Nephron progenitor cell (in vitro differentiated cells): Measurements from ENCODE around the gene NPAS3.

Source experiments
- DNase-seq: peaks from one replicate; pipeline ENCODE4 v3.0.0; 2021
- H3K27ac Mint-ChIP-seq: 2 replicates; pipeline ENCODE4 v1.8.0; 2021; ENCODE audit warnings: mild to moderate bottlenecking, moderate library complexity, mixed read lengths
- H3K27me3 Mint-ChIP-seq: 2 replicates; pipeline ENCODE4 v1.8.0; 2021; ENCODE audit warnings: mild to moderate bottlenecking, low read depth, mixed read lengths; ENCODE audit not compliant: poor library complexity
- H3K36me3 Mint-ChIP-seq: 2 replicates; pipeline ENCODE4 v1.8.0; 2021; ENCODE audit warnings: low read depth, mixed read lengths
- H3K4me1 Mint-ChIP-seq: 2 replicates; pipeline ENCODE4 v1.8.0; 2021; ENCODE audit warnings: mixed read lengths
- H3K4me3 Mint-ChIP-seq: 2 replicates; pipeline ENCODE4 v1.8.0; 2021; ENCODE audit warnings: mild to moderate bottlenecking, moderate library complexity, mixed read lengths
- H3K9me3 Mint-ChIP-seq: 2 replicates; pipeline ENCODE4 v1.8.0; 2021; ENCODE audit warnings: mild to moderate bottlenecking, moderate library complexity, mixed read lengths
- CTCF ChIP-seq: fragments of 200-600 bp; sonication (generic); IDR thresholded peaks from 2 replicates; pipeline ENCODE4 v1.5.0; 2021; ENCODE audit warnings: antibody characterized with exemption

The NPAS3 gene

GRCh38 chr14:33120966-33121365, 182.3 kb downstream of the NPAS3 start:
- Mint-ChIP-seq H3K9me3 (no peaks in the 10 kb centered on the region), H3K4me1 (peaks cover 9% of the 10 kb centered on the region)
- TF ChIP-seq CTCF: no peak

GRCh38 chr14:33123281-33123680, 184.6 kb downstream of the NPAS3 start:
- H3K4me3 Mint-ChIP-seq: no peak overlapping the region
- no peaks in the 10 kb centered on the region for H3K9me3 Mint-ChIP-seq
- TF ChIP-seq CTCF: no peak
- no peaks in the 10 kb centered on the region for H3K27me3 Mint-ChIP-seq
- peak overlapping the region; percentile 60 for H3K27ac Mint-ChIP-seq
- H3K4me1 Mint-ChIP-seq: peaks cover 9% of the 10 kb centered on the region
- no peak for DNase-seq
- H3K36me3 Mint-ChIP-seq: no peaks in the 10 kb centered on the region

More at GRCh38 chr14:33120966-33121365, 182.3 kb downstream of the NPAS3 start:
- H3K27me3 Mint-ChIP-seq: no peaks in the 10 kb centered on the region
- no peak for DNase-seq
- no peak overlapping the region for H3K27ac Mint-ChIP-seq
- H3K4me3 Mint-ChIP-seq: no peak overlapping the region
- H3K36me3 Mint-ChIP-seq: no peaks in the 10 kb centered on the region

GRCh38 chr14:33126433-33126832, 187.8 kb downstream of the NPAS3 start:
- Mint-ChIP-seq H3K27ac (no peak overlapping the region), H3K27me3 (no peaks in the 10 kb centered on the region), H3K4me3 (no peak overlapping the region), H3K9me3 (no peaks in the 10 kb centered on the region), H3K4me1 (peaks cover 9% of the 10 kb centered on the region), H3K36me3 (no peaks in the 10 kb centered on the region)
- no peak for TF ChIP-seq CTCF
- DNase-seq: no peak

- DNase-seq: no peak
- no peaks in the 10 kb centered on the region for H3K27me3 Mint-ChIP-seq
- no peak overlapping the region for H3K4me3 Mint-ChIP-seq
- no peaks in the 10 kb centered on the region for H3K9me3 Mint-ChIP-seq
- H3K36me3 Mint-ChIP-seq: no peaks in the 10 kb centered on the region
- peaks cover 7% of the 10 kb centered on the region for H3K4me1 Mint-ChIP-seq
- TF ChIP-seq CTCF: no peak
- no peak overlapping the region for H3K27ac Mint-ChIP-seq
Measured at GRCh38 chr14:33127531-33127930, 188.9 kb downstream of the NPAS3 start.

- Mint-ChIP-seq H3K27ac (no peak overlapping the region), H3K36me3 (no peaks in the 10 kb centered on the region), H3K9me3 (no peaks in the 10 kb centered on the region), H3K4me3 (no peak overlapping the region), H3K4me1 (no peaks in the 10 kb centered on the region), H3K27me3 (peaks cover 3% of the 10 kb centered on the region)
- no peak for TF ChIP-seq CTCF
- DNase-seq: no peak
Measured at GRCh38 chr14:33131801-33132200, 193.1 kb downstream of the NPAS3 start.

- TF ChIP-seq CTCF: no peak
- no peak overlapping the region for H3K27ac Mint-ChIP-seq
- no peaks in the 10 kb centered on the region for H3K9me3 Mint-ChIP-seq
- no peak overlapping the region for H3K4me3 Mint-ChIP-seq
- DNase-seq: no peak
- H3K4me1 Mint-ChIP-seq: no peaks in the 10 kb centered on the region
- no peaks in the 10 kb centered on the region for H3K36me3 Mint-ChIP-seq
- peaks cover 3% of the 10 kb centered on the region for H3K27me3 Mint-ChIP-seq
Measured at GRCh38 chr14:33134162-33134561, 195.5 kb downstream of the NPAS3 start.
